Mucosa of gallbladder (tissue), 1 donor: ENCODE measurements around the gene TSSK6. TPM values are rescaled to one million over a fixed set of nuclear protein-coding genes. Genes with fewer than 3 reads are reported as not detected.
"Not testable (repeated sequence)": the region's sequence is repeated elsewhere in the genome, so short reads cannot be mapped to it uniquely, and the experiment has no call there.

Experiments
- DNase-seq: peaks from one replicate; pipeline ENCODE4 v3.0.0-alpha.2; 2020; ENCODE audit warnings: low spot score
- total RNA-seq: library from RNA; stranded (reverse); gene quantifications from one replicate; pipeline ENCODE4 v1.2.1, GENCODE V29; 2021
- donor health status: DM: no; HTN: no; CAD: no.

TSSK6 gene
- total RNA-seq, 1 donor from 2014 or later: 3.3 TPM

DNA sequence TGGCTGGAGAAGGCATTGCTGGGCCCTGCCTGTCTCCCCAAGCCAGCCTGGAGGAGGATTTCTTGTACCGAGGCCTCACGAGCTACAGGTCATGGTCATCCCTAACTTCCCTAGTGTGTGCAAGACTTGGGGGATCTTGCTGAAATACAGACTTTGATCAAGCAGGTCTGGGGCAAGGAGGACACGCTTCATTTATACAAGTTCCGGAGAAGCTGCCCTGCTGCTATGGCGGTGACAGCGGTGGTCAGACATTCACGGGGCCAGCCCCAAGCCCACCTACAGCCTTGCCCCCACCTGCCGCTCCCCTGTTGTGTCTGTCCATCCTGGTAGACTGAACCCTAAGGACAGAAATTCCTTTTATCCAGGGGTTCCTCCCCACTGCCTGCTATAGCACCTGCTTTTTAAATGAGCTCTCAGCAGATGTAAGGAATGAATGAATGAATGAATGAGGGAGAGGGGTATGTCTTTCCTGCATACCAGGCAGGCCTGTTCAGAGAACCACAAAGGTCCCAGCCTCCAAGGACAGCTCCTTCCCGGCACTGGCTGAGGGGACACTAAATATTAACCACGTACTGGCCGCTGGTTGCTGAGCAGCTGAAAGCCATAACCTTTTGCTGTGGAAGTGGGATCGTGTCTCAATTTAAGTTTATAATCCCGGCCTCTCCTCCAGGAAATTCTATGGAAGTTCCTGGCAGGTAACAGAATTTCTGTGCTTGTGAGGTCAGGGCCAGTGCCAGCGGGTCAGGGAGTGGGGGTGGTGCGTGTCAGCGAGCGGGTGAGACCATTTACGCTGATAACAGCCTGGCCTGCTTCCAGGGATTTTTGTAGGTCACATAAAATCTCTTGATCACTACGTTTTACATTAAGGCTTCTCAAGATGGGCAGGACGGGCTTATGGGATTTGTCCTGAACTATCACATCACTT, 27.1 kb downstream of the TSSK6 start:
- DNase-seq: peak; percentile 33

DNA sequence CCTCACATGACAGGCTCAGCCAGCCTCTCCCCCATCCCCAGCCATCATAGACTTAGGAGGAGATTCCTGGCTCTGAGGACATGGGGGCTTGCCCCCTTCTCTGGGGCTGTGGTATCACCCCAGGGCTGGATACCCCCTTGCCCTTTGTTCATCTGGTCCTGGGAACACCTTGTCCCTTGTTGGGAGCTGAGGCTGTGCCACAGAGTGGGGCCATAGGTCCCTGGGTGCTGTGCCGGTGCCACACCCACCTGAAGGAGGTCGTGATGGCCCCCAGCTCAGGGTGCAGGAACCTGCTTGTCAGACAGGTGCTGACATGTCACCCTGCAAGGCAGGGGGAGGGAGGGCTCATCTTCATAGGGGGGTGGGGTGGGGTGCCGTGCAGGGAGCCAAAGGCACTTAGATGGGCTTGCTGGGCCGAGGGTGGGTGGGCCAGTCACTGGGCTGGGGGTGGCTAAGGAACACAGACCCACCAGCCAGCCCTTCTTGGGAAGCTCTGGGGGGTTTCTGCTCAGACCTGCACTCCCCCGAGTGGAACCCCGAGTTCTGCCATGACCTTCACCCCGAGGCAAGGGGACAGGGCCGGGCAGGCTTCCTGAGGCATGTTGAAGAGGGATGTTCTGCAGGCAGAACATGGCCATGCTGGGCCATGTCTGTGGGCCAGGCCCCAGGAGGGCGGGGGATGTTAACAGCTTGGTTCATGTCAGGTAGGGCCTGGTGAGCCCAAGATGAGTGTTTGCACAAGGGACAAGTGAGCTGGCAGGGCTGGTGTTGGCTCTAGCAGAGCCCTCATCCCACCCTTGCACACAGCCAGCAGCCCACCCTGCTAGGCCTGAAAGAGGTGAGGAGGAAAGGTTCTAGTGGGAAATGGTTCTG, 28.0 kb downstream of the TSSK6 start:
- DNase-seq: no peak

- no peak for DNase-seq
Measured at GRCh38 chr19:19486343-19487076, 28.8 kb downstream of the TSSK6 start.

DNA sequence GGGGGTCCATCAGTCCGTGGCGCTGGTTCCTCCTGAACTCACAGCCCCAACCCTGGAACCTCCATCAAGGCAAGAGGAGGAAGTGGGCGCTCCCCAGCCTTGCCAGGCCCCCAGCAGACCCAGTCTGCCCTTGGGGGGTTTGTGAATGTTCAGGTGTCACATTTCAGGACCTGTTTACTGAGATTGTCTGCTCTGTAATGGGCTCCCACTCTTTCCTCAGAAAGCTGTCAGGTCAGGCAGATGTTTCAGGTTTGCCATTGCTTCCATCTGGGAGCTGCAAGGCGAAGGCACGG, 29.4 kb downstream of the TSSK6 start:
- no peak for DNase-seq

GRCh38 chr19:19485161-19485997, 30.0 kb downstream of the TSSK6 start:
- no peak for DNase-seq

GRCh38 chr19:19482809-19483596, 32.3 kb downstream of the TSSK6 start:
- no peak for DNase-seq

DNA sequence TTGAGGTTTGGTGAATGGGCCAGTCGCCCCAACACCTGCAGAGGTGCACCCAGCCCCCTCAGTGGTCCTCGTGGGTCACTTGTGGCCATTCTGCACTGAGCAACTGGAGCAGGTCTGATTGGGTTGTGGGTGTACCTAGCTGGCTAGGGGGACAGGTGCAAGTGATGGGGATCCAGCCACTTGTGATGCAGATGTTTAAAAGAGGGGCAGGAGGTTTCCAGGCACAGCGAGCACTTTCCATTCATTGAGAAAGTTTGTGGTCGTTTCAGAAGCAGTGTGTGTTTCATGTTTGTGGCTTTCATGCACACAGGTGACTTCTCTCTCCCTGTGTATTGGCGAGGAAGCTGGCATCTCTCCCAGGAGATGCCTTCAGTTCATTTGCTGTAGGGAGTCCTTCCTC, 34.7 kb downstream of the TSSK6 start:
- DNase-seq: no peak

- DNase-seq: peak; percentile 43
Measured at GRCh38 chr19:19477705-19478383, 37.5 kb downstream of the TSSK6 start.

- DNase-seq: no peak
Measured at GRCh38 chr19:19475849-19476828, 39.2 kb downstream of the TSSK6 start.

GRCh38 chr19:19475015-19475765, 40.2 kb downstream of the TSSK6 start:
- no peak for DNase-seq

DNA sequence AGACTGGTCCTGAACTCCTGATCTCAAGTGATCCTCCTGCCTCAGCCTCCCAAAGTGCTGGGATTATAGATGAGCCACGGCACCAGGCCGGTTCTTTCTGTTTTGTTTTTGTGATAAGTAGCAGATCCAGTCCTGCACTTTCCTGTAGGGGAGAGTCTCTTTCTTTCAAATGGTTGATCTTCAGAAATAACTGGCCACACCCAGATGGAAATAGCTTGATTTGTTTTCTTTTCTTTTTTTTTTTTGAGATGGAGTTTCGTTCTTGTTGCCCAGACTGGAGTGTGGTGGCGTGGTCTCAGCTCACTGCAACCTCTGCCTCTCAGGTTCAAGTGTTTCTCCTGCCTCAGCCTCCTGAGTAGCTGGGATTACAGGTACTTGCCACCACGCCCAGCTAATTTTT, 43.2 kb downstream of the TSSK6 start:
- not testable (repeated sequence) for DNase-seq

DNA sequence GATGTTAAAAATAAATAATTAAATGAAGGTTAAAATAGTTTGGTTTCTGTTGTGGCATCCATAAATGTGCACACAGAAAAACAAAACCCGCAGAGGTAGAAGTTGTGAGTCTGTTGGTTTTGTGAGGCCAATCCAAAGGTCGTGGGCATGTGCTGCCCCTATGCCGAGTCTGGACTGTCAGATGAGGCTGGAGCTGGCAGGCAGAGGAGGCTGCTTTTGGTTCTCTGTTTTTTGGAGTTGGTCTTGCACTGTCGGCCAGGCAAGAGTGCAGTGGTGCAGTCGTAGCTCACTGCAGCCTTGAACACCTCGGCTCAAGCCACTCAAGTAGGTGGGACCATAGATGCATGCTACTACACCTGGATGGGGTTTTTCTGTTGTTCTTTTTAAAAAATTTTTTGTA, 43.7 kb downstream of the TSSK6 start:
- no peak for DNase-seq

- no peak for DNase-seq
Measured at GRCh38 chr19:19470579-19470978, 44.8 kb downstream of the TSSK6 start.

DNA sequence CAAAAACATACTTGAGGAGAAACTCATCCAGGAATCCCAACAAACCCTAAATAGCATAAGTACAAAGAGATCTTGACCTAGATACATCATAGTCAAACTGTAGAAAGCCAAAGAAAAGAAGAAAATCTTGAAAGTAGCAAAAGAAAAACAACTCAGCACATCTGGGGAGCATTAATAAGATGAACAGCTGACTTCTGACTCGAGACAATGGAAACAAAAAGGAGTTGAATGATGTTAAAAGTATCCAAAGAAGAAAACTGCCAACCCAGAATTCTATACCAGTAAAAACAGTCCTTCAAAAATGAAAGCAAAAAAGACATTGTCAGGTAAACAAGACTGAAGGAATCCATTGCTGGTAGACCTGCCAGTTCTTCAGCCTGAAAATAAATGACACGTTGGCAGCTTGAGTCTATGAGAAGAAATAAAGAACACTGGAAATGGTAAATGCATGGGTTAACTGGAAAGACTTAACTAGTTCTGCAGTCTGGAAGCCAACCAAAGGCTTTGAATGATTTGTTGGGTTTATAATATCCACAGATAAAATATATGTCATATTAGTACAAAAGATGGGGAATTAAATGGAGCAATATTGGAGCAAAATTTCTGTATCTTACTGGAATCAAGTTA, 46.8 kb downstream of the TSSK6 start:
- DNase-seq: no peak

- no peak for DNase-seq
Measured at GRCh38 chr19:19466201-19466600, 49.1 kb downstream of the TSSK6 start.

- DNase-seq: no peak
Measured at GRCh38 chr19:19465436-19466070, 49.8 kb downstream of the TSSK6 start.
